CD14-positive monocyte (primary cell): ENCODE data around the gene ZNF783. TPM values are rescaled to one million over a fixed set of nuclear protein-coding genes. Genes with fewer than 3 reads are reported as not detected.

ENCODE experiments used
- DNase-seq, 3 donors: peaks; one replicate each; pipeline ENCODE4 v3.0.0-alpha.2; 2011 to 2022
- H2AFZ ChIP-seq: 2 replicates; pipeline ENCODE4 v1.6.0; 2012; ENCODE audit warnings: mild to moderate bottlenecking, low read depth, low read length, inconsistent platforms; ENCODE audit not compliant: insufficient read depth, poor library complexity, severe bottlenecking
- H3K27ac ChIP-seq, 2 donors: 1 replicate in 1 of 2; 2 replicates in 1 of 2; pipeline ENCODE4 v1.5.1; 2012 to 2013; ENCODE audit warnings: low read length in 2 of 2, control low read depth in 1 of 2, inconsistent platforms in 1 of 2, low read depth in 1 of 2, mild to moderate bottlenecking in 1 of 2
- H3K27me3 ChIP-seq, 2 donors: one replicate each; pipeline versions ENCODE4 v1.6.0 to v1.6.1; 2011 to 2013; ENCODE audit warnings: low read length in 2 of 2; ENCODE audit not compliant: control insufficient read depth in 2 of 2, insufficient read depth in 2 of 2
- H3K36me3 ChIP-seq, 2 donors: replicated peaks in 1 of 2; 1 replicate in 1 of 2; 2 replicates in 1 of 2; pipeline versions ENCODE4 v1.5.1 to v1.6.1; 2012 to 2013; ENCODE audit warnings: low read length in 2 of 2, control low read depth in 1 of 2, inconsistent platforms in 1 of 2, mild to moderate bottlenecking in 1 of 2; ENCODE audit not compliant: insufficient read depth in 2 of 2, control insufficient read depth in 1 of 2
- H3K4me1 ChIP-seq, 2 donors: 1 replicate in 1 of 2; 2 replicates in 1 of 2; pipeline versions ENCODE4 v1.5.1 to v1.6.1; 2012 to 2013; ENCODE audit warnings: low read length in 2 of 2, control low read depth in 1 of 2, inconsistent platforms in 1 of 2, mild to moderate bottlenecking in 1 of 2, moderate library complexity in 1 of 2; ENCODE audit not compliant: insufficient read depth in 2 of 2, control insufficient read depth in 1 of 2
- H3K4me2 ChIP-seq: replicated peaks from 2 replicates; pipeline ENCODE3; 2012; ENCODE audit warnings: low read length, moderate library complexity, mild to moderate bottlenecking; ENCODE audit not compliant: poor library complexity, severe bottlenecking; ENCODE audit errors: extremely low read depth
- H3K4me3 ChIP-seq, 3 experiments: fragments of 200-600 bp in 1 of 3; sonication (generic) in 1 of 3; replicated peaks in 1 of 3; 1 replicate in 2 of 3; 2 replicates in 1 of 3; pipeline ENCODE4 v1.5.1; 2011 to 2013; ENCODE audit warnings: low read length in 3 of 3, mild to moderate bottlenecking in 3 of 3, control low read depth in 2 of 3, low read depth in 2 of 3, inconsistent platforms in 1 of 3, moderate library complexity in 1 of 3
- H3K79me2 ChIP-seq: 2 replicates; pipeline ENCODE4 v1.6.0; 2012; ENCODE audit warnings: mild to moderate bottlenecking, control low read depth, inconsistent platforms, low read length, moderate library complexity; ENCODE audit not compliant: insufficient read depth
- H3K9ac ChIP-seq: 2 replicates; pipeline ENCODE4 v1.6.0; 2017; ENCODE audit warnings: low read length, mild to moderate bottlenecking; ENCODE audit not compliant: insufficient read depth, poor library complexity, severe bottlenecking
- H3K9me3 ChIP-seq, 2 donors: replicated peaks in 1 of 2; 1 replicate in 1 of 2; 2 replicates in 1 of 2; pipeline versions ENCODE4 v1.5.1 to v1.6.1; 2012 to 2013; ENCODE audit warnings: low read length in 2 of 2, control low read depth in 1 of 2; ENCODE audit not compliant: control insufficient read depth in 1 of 2, insufficient read depth in 1 of 2
- H4K20me1 ChIP-seq: 2 replicates; pipeline ENCODE4 v1.6.0; 2012; ENCODE audit warnings: mild to moderate bottlenecking, low read length, control low read depth, moderate library complexity; ENCODE audit not compliant: insufficient read depth
- H3K27ac Mint-ChIP-seq, 7 donors: one replicate each; pipeline ENCODE4 v1.8.0; 2020; ENCODE audit warnings: mild to moderate bottlenecking in 7 of 7, mixed read lengths in 7 of 7, moderate library complexity in 6 of 7, inconsistent platforms in 2 of 7
- H3K27me3 Mint-ChIP-seq, 3 donors: one replicate each; pipeline ENCODE4 v1.8.0; 2021 to 2022; ENCODE audit warnings: low read depth in 3 of 3, mild to moderate bottlenecking in 3 of 3, mixed read lengths in 3 of 3, moderate library complexity in 3 of 3, inconsistent platforms in 1 of 3
- H3K36me3 Mint-ChIP-seq, 2 donors: one replicate each; pipeline ENCODE4 v1.8.0; 2020; ENCODE audit warnings: mixed read lengths in 2 of 2, inconsistent platforms in 1 of 2, mild to moderate bottlenecking in 1 of 2
- H3K4me1 Mint-ChIP-seq: one replicate; pipeline ENCODE4 v1.8.0; 2020; ENCODE audit warnings: mild to moderate bottlenecking, mixed read lengths
- H3K4me3 Mint-ChIP-seq, 2 donors: one replicate each; pipeline ENCODE4 v1.8.0; 2020; ENCODE audit warnings: mild to moderate bottlenecking in 2 of 2, mixed read lengths in 2 of 2, moderate library complexity in 1 of 2
- H3K9me3 Mint-ChIP-seq, 7 donors: one replicate each; pipeline ENCODE4 v1.8.0; 2020 to 2022; ENCODE audit warnings: mixed read lengths in 7 of 7, mild to moderate bottlenecking in 6 of 7, moderate library complexity in 6 of 7, inconsistent platforms in 2 of 7
- CTCF ChIP-seq: fragments of 200-600 bp; IDR thresholded peaks from one replicate; pipeline ENCODE4 v1.8.0; 2022; ENCODE audit warnings: antibody characterized with exemption, mild to moderate bottlenecking
- WGBS: methylation state at CpG from one replicate; pipeline ENCODE4 v1.1.5; 2013; ENCODE audit warnings: missing lambda C conversion rate; ENCODE audit not compliant: insufficient coverage; 5-methylcytosine and 5-hydroxymethylcytosine counted together
- intact Hi-C, 2 donors: fragments of 100-400 bp; cut with micrococcal nuclease; formaldehyde crosslinking; loops; one replicate each; pipeline versions ENCODE4 v1.15.0 to v1.15.1; 2023
- polyA plus RNA-seq, 3 donors: library from polyadenylated mRNA; depleted of rRNA in 1 of 3; unstranded in 2 of 3; stranded (reverse) in 1 of 3; fragments of 300-500 nt in 2 of 3; fragments of >200 nt in 1 of 3; fragmentation: Illumina TruSeq in 2 of 3; gene quantifications; 1 replicate in 2 of 3; 2 replicates in 1 of 3; pipeline ENCODE4 v1.2.3, GENCODE V29; 2012 to 2021

ZNF783 gene
- polyA plus RNA-seq, 3 donors, result 1.2 to 16.7 (median 1.5) TPM

DNA sequence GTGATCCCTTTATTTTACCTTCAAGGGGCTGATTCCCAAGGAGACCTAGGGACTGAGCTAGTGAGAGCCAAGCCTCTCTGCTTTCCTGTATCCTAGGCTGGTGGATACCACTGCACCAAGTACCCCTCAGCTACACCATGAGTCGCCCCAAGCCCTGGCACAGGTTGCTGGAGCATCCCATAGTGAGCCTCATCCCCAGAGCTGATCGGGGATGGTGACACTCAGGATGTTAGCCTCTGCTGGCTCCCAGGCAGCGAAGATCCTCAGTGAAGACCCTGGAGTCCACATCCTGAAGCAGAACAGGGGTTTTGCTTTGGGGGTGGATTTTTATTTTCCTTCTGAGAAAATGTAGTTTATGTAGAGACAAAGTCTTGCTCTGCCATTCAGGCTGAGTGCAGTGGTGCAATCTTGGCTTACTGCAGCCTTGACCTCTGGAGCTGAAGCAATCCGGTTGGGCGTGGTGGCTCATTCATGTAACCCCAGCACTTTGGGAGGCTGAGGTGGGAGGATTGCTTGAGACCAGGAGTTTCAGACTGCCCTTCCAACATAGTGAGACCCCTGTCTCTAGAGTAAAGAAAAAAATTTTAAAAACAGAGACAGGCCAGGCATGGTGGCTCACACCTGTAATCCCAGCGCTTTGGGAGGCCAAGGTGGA is 35.0 kb upstream of the ZNF783 start:
- peaks cover 0 to 8% of the 10 kb centered on the region in 2 donors for H3K9me3 ChIP-seq
- no peaks in the 10 kb centered on the region for H3K79me2 ChIP-seq
- no peaks in the 10 kb centered on the region for H4K20me1 ChIP-seq
- H3K9me3 Mint-ChIP-seq, result peaks cover 0 to 13% (median 4%) of the 10 kb centered on the region in 7 donors
- TF ChIP-seq CTCF, result no peak
- H2AFZ ChIP-seq, result no peak overlapping the region
- H3K27me3 ChIP-seq, result no peaks in the 10 kb centered on the region
- H3K4me1 Mint-ChIP-seq, result peaks cover 3% of the 10 kb centered on the region
- WGBS, result 63% methylated on average over 3 of the region's 6 CpGs
- peaks cover 28 to 41% of the 10 kb centered on the region in 2 donors for H3K36me3 Mint-ChIP-seq
- no peak for DNase-seq
- H3K9ac ChIP-seq, result no peak overlapping the region
- peaks cover 4 to 8% (median 6%) of the 10 kb centered on the region in 3 donors for H3K27me3 Mint-ChIP-seq
- H3K4me3 Mint-ChIP-seq, result no peak overlapping the region
- no peak overlapping the region for H3K4me3 ChIP-seq
- H3K27ac ChIP-seq, result no peak overlapping the region
- no peaks in the 10 kb centered on the region for H3K4me1 ChIP-seq
- no peak overlapping the region for H3K4me2 ChIP-seq
- intact Hi-C loops, result no loop called here
- no peak overlapping the region for H3K27ac Mint-ChIP-seq
- peaks cover 17 to 26% of the 10 kb centered on the region in 2 donors for H3K36me3 ChIP-seq

GRCh38 chr7:149228831-149229471 is 33.0 kb upstream of the ZNF783 start:
- no peak overlapping the region for H3K4me2 ChIP-seq

More at GRCh38 chr7:149228831-149229471, 33.0 kb upstream of the ZNF783 start:
- no peak overlapping the region for H2AFZ ChIP-seq
- H3K27ac ChIP-seq, result no peak overlapping the region
- H4K20me1 ChIP-seq, result no peaks in the 10 kb centered on the region
- peaks cover 3% of the 10 kb centered on the region for H3K4me1 Mint-ChIP-seq
- intact Hi-C loops, result no loop called here
- H3K36me3 ChIP-seq, result peaks cover 13 to 18% of the 10 kb centered on the region in 2 donors
- TF ChIP-seq CTCF, result no peak
- peaks cover 4 to 18% (median 11%) of the 10 kb centered on the region in 3 donors for H3K27me3 Mint-ChIP-seq
- H3K4me3 ChIP-seq, result no peak overlapping the region
- H3K27me3 ChIP-seq, result no peaks in the 10 kb centered on the region
- WGBS, result 73% methylated on average over 5 of the region's 7 CpGs
- no peak overlapping the region for H3K9ac ChIP-seq
- H3K79me2 ChIP-seq, result no peaks in the 10 kb centered on the region
- H3K4me3 Mint-ChIP-seq, result no peak overlapping the region
- H3K36me3 Mint-ChIP-seq, result peaks cover 19 to 26% of the 10 kb centered on the region in 2 donors
- peaks cover 0 to 3% of the 10 kb centered on the region in 2 donors for H3K9me3 ChIP-seq
- DNase-seq, result no peak
- H3K9me3 Mint-ChIP-seq, result peaks cover 0 to 6% (median 0%) of the 10 kb centered on the region in 7 donors
- H3K27ac Mint-ChIP-seq, result no peak overlapping the region
- no peaks in the 10 kb centered on the region for H3K4me1 ChIP-seq
